Nephron (organoid): ENCODE data around the gene IRX6.

Experiments
- H3K27ac Mint-ChIP-seq, 3 experiments: 2 replicates each; pipeline ENCODE4 v1.8.0; 2020; ENCODE audit warnings: mixed read lengths in 3 of 3, mild to moderate bottlenecking in 2 of 3, moderate library complexity in 1 of 3
- H3K27me3 Mint-ChIP-seq: 2 replicates; pipeline ENCODE4 v1.8.0; 2021; ENCODE audit warnings: low read depth, mild to moderate bottlenecking, moderate library complexity, mixed read lengths
- H3K36me3 Mint-ChIP-seq: 2 replicates; pipeline ENCODE4 v1.8.0; 2020; ENCODE audit warnings: low read depth, mixed read lengths
- H3K4me1 Mint-ChIP-seq: 2 replicates; pipeline ENCODE4 v1.8.0; 2020; ENCODE audit warnings: mixed read lengths
- H3K4me3 Mint-ChIP-seq, 3 experiments: 2 replicates each; pipeline ENCODE4 v1.8.0; 2020; ENCODE audit warnings: mild to moderate bottlenecking in 3 of 3, mixed read lengths in 3 of 3, moderate library complexity in 2 of 3
- H3K9me3 Mint-ChIP-seq: 2 replicates; pipeline ENCODE4 v1.8.0; 2020; ENCODE audit warnings: mixed read lengths
- CTCF ChIP-seq, 3 experiments: fragments of 200-600 bp; sonication (generic); IDR thresholded peaks; one replicate each; pipeline ENCODE4 v1.5.0; 2021; ENCODE audit warnings: antibody characterized with exemption in 3 of 3; ENCODE audit not compliant: unreplicated experiment in 3 of 3

The IRX6 gene

DNA sequence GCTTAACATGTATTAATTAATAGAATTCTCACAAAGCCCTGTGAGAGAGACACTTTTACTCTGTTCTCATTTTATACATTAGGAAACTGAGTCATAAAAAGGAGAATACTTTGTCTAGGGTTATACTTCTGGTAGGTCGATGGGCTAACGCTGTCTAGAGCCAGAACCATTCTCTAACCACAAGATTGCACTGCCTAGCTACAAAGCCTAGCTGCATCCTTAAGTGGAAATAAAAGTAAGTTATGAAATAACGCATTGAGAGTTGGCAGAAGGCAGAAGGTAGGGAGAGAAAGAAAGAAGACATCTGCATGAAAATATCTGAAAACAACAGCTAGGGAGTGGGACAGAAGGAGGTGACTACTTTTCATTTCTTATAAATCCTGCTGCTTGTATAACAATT is 33.2 kb downstream of the IRX6 start:
- Mint-ChIP-seq H3K27ac (no peak overlapping the region), H3K27me3 (peaks cover 42% of the 10 kb centered on the region), H3K36me3 (no peaks in the 10 kb centered on the region)

GRCh38 chr16:55359946-55360345 is 35.9 kb downstream of the IRX6 start:
- no peaks in the 10 kb centered on the region for H3K9me3 Mint-ChIP-seq
- H3K36me3 Mint-ChIP-seq, result no peaks in the 10 kb centered on the region
- H3K4me3 Mint-ChIP-seq, result no peak overlapping the region
- peaks cover 52% of the 10 kb centered on the region for H3K27me3 Mint-ChIP-seq
- no peak for TF ChIP-seq CTCF (IDR thresholded peaks at IDR 0.05; ENCODE audit: unreplicated experiment in 3 of 3)
- H3K27ac Mint-ChIP-seq, result no peak overlapping the region
- H3K4me1 Mint-ChIP-seq, result no peaks in the 10 kb centered on the region

More for the DNA sequence above, 33.2 kb downstream of the IRX6 start:
- no peaks in the 10 kb centered on the region for H3K9me3 Mint-ChIP-seq
- no peak overlapping the region for H3K4me3 Mint-ChIP-seq
- TF ChIP-seq CTCF (IDR thresholded peaks at IDR 0.05; ENCODE audit: unreplicated experiment in 3 of 3), result no peak
- no peaks in the 10 kb centered on the region for H3K4me1 Mint-ChIP-seq

- Mint-ChIP-seq H3K9me3 (no peaks in the 10 kb centered on the region), H3K36me3 (no peaks in the 10 kb centered on the region), H3K27me3 (peaks cover 61% of the 10 kb centered on the region), H3K27ac (no peak overlapping the region), H3K4me3 (no peak overlapping the region), H3K4me1 (peaks cover 9% of the 10 kb centered on the region)
- TF ChIP-seq CTCF (IDR thresholded peaks at IDR 0.05; ENCODE audit: unreplicated experiment in 3 of 3), result no peak
Observed at GRCh38 chr16:55364811-55365210, 40.8 kb downstream of the IRX6 start.

- no peaks in the 10 kb centered on the region for H3K36me3 Mint-ChIP-seq
- no peak overlapping the region for H3K4me3 Mint-ChIP-seq
- peaks cover 15% of the 10 kb centered on the region for H3K4me1 Mint-ChIP-seq
- peaks cover 72% of the 10 kb centered on the region for H3K27me3 Mint-ChIP-seq
- TF ChIP-seq CTCF (IDR thresholded peaks at IDR 0.05; ENCODE audit: unreplicated experiment in 3 of 3), result no peak
- no peaks in the 10 kb centered on the region for H3K9me3 Mint-ChIP-seq
- H3K27ac Mint-ChIP-seq, result no peak overlapping the region
Observed at GRCh38 chr16:55367301-55367811, 43.4 kb downstream of the IRX6 start.

DNA sequence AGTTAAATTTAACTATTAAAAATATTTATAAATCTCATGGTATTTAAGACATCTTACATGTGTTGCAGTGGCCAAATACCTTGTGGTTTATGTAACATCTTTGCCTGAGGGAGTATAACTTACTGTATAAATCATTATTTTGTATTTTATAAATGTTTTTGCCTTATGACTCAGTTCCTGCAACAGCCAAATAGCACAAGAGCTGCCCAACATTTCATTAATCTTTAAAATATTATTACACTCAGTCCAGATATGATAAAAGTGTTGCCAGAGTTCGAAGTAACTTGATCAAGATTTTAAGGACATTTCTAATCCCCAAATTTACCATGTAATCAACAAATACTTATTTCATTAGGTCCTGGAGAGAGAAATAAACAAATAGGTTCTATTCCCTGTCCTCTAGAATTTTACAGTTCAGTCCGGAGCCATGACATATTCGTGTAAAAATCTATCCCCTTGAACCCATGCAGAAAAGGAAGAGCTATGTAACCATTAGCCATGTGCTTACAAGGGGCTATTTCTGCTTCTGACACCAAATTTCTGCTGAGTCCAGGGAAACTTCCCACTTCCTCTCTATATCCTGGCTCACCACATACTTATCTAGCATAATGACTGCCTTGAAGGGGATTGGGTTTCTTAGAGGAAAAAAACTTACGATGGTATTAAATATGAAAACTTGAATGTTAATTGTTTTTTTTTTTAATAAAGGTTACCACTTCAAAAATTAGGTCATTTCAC is 44.0 kb downstream of the IRX6 start:
- Mint-ChIP-seq H3K36me3 (no peaks in the 10 kb centered on the region), H3K4me1 (peaks cover 15% of the 10 kb centered on the region), H3K27me3 (peaks cover 78% of the 10 kb centered on the region), H3K9me3 (no peaks in the 10 kb centered on the region), H3K27ac (no peak overlapping the region), H3K4me3 (no peak overlapping the region)
- no peak for TF ChIP-seq CTCF (IDR thresholded peaks at IDR 0.05; ENCODE audit: unreplicated experiment in 3 of 3)

DNA sequence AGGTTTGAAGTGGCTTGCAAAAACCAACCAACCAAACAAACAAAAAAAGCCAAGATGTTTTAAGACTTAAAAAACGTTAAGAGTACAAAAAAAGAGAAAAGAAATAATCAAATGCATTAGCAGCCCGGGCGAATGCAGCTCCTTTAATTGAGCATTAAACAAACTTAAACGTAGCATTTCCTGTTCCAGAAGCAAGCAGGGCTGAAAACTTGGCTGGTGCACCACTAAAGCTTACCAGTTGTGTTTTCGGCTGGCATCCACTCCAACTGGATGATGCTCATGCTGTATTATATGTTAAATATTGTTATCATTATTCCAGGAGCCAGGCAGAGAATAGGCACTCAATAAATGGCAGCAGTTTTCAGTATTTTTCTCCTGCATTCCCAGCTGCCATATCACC is 45.1 kb downstream of the IRX6 start:
- Mint-ChIP-seq H3K27me3 (peaks cover 79% of the 10 kb centered on the region), H3K4me1 (peaks cover 15% of the 10 kb centered on the region), H3K9me3 (no peaks in the 10 kb centered on the region), H3K27ac (no peak overlapping the region), H3K36me3 (no peaks in the 10 kb centered on the region), H3K4me3 (no peak overlapping the region)
- no peak for TF ChIP-seq CTCF (IDR thresholded peaks at IDR 0.05; ENCODE audit: unreplicated experiment in 3 of 3)
